ENCODE results near the gene PPHLN1. TPM values are rescaled to one million over a fixed set of nuclear protein-coding genes. Genes with fewer than 3 reads are reported as not detected.
"Not testable (repeated sequence)": the region's sequence is repeated elsewhere in the genome, so short reads cannot be mapped to it uniquely, and the experiment has no call there.

PPHLN1 gene
- total RNA-seq, 1 donor from 2014 or later: 49.2 TPM

GRCh38 chr12:42370013-42370412 lies 44.0 kb downstream of the PPHLN1 start:
- no peak for DNase-seq (ENCODE audit: low read depth in 2 of 2)

GRCh38 chr12:42372154-42372791 lies 46.3 kb downstream of the PPHLN1 start:
- peak; percentile 60 to 71 for DNase-seq (ENCODE audit: low read depth in 2 of 2)

GRCh38 chr12:42373669-42374068 lies 47.7 kb downstream of the PPHLN1 start:
- DNase-seq (ENCODE audit: low read depth in 2 of 2): no peak

GRCh38 chr12:42380733-42381132 lies 54.8 kb downstream of the PPHLN1 start:
- no peak for DNase-seq (ENCODE audit: low read depth in 2 of 2)

- DNase-seq (ENCODE audit: low read depth in 2 of 2): no peak
These were observed 56.2 kb downstream of the PPHLN1 start for GRCh38 chr12:42382013-42382696.

- no peak for DNase-seq (ENCODE audit: low read depth in 2 of 2)
These were observed 59.4 kb downstream of the PPHLN1 start for GRCh38 chr12:42385326-42385841.

GRCh38 chr12:42386308-42386707 lies 60.3 kb downstream of the PPHLN1 start:
- no peak for DNase-seq (ENCODE audit: low read depth in 2 of 2)

GRCh38 chr12:42388086-42388485 lies 62.1 kb downstream of the PPHLN1 start:
- DNase-seq (ENCODE audit: low read depth in 2 of 2): not testable (repeated sequence)

- DNase-seq (ENCODE audit: low read depth in 2 of 2): no peak
These were observed 68.5 kb downstream of the PPHLN1 start for GRCh38 chr12:42394429-42394828.

GRCh38 chr12:42396473-42397259 lies 70.7 kb downstream of the PPHLN1 start:
- DNase-seq (ENCODE audit: low read depth in 2 of 2): peak in 1 of 2 donors; percentile 87

- DNase-seq (ENCODE audit: low read depth in 2 of 2): no peak
These were observed 76.9 kb downstream of the PPHLN1 start for GRCh38 chr12:42402821-42403411.

- no peak for DNase-seq (ENCODE audit: low read depth in 2 of 2)
These were observed 81.3 kb downstream of the PPHLN1 start for GRCh38 chr12:42407306-42407705.

- DNase-seq (ENCODE audit: low read depth in 2 of 2): peak; percentile 8 to 45
These were observed 83.5 kb downstream of the PPHLN1 start for GRCh38 chr12:42409471-42409870.

- no peak for DNase-seq (ENCODE audit: low read depth in 2 of 2)
These were observed 84.4 kb downstream of the PPHLN1 start for GRCh38 chr12:42410340-42410739.

GRCh38 chr12:42420395-42420794 lies 94.4 kb downstream of the PPHLN1 start:
- DNase-seq (ENCODE audit: low read depth in 2 of 2): peak in 1 of 2 donors; percentile 40

- DNase-seq (ENCODE audit: low read depth in 2 of 2): peak; percentile 90 to 99
These were observed 96.1 kb downstream of the PPHLN1 start for GRCh38 chr12:42421844-42422779.

GRCh38 chr12:42422785-42423184 lies 96.8 kb downstream of the PPHLN1 start:
- DNase-seq (ENCODE audit: low read depth in 2 of 2): peak in 1 of 2 donors; percentile 57

GRCh38 chr12:42426746-42427145 lies 100.8 kb downstream of the PPHLN1 start:
- DNase-seq (ENCODE audit: low read depth in 2 of 2): peak; percentile 77 to 93

GRCh38 chr12:42428850-42429249 lies 102.9 kb downstream of the PPHLN1 start:
- no peak for DNase-seq (ENCODE audit: low read depth in 2 of 2)

GRCh38 chr12:42432517-42433140 lies 106.7 kb downstream of the PPHLN1 start:
- no peak for DNase-seq (ENCODE audit: low read depth in 2 of 2)

Measured in lung microvascular endothelial cell (primary cell).